HK-2 (cell line): ENCODE data around the gene CRYGB.
"Not testable (repeated sequence)": the region's sequence is repeated elsewhere in the genome, so short reads cannot be mapped to it uniquely, and the experiment has no call there.

ENCODE experiments used
- DNase-seq: peaks from one replicate; pipeline ENCODE4 v3.0.0-alpha.2; 2018; ENCODE audit not compliant: unreplicated experiment

The CRYGB gene

GRCh38 chr2:208112969-208113368 lies 33.0 kb downstream of the CRYGB start:
- DNase-seq = no peak

GRCh38 chr2:208112273-208112745 lies 33.6 kb downstream of the CRYGB start:
- DNase-seq = not testable (repeated sequence)

- no peak for DNase-seq
These were observed 42.3 kb downstream of the CRYGB start for GRCh38 chr2:208103616-208104015.

- DNase-seq = no peak
These were observed 44.0 kb downstream of the CRYGB start for GRCh38 chr2:208101716-208102631.

- no peak for DNase-seq
These were observed 46.1 kb downstream of the CRYGB start for GRCh38 chr2:208099682-208100470.

GRCh38 chr2:208098701-208099100 lies 47.3 kb downstream of the CRYGB start:
- not testable (repeated sequence) for DNase-seq

- DNase-seq = no peak
These were observed 47.7 kb downstream of the CRYGB start for GRCh38 chr2:208098267-208098666.

GRCh38 chr2:208097801-208098200 lies 48.2 kb downstream of the CRYGB start:
- no peak for DNase-seq

GRCh38 chr2:208097313-208097712 lies 48.6 kb downstream of the CRYGB start:
- DNase-seq = no peak

GRCh38 chr2:208096080-208096479 lies 49.9 kb downstream of the CRYGB start:
- DNase-seq = no peak

GRCh38 chr2:208093128-208093527 lies 52.8 kb downstream of the CRYGB start:
- DNase-seq = no peak
